ENCODE data around the gene COX4I1.

COX4I1 gene

DNA sequence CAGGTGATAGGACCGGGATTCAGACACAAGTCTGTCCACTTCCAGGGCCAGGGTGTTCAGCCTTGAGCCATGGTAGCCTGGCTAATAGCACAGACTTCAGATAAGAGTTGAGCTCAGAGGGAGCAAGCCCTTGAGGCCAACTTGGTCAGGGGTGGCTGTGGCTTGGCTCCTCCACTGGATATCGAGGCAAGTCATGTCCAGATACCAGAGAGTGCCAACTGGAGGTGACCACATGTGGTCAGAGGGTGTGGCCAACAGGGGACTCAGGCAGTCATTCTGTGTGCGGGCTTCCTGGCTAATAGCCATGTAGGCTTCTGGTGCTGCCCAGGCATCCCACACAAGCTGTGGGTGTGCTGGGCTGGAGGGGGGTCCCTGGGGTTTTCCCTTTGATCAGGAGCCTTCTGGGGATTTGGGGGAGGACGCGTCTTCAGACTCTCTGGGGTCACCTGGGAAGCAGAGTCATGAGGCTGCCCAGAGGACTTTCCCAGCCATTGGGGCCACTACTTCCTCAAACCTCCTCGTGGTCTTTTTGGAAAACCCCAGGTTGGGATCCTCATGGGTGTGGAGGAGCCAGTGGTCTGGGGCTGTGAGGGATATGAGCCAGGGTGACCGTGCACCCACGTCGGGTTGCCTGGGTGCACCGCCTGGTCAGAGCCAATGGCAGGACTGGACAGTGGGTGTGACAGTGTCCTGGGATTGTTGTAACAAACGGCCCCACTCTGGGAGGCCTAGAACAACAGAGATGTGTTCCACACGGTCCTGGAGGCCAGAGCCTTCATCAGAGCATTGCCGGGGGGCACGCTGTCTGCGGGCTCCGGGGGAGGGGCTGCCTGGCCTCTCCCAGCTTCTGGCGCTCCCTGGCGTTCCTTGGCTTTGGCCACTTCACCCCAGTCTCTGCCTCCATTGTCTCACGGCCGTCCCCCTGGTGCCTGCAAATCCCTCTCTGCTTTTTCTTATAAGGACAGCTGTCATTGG is 25.0 kb downstream of the COX4I1 start:
- H3K27ac ChIP-seq (ENCODE audit: poor library complexity, severe bottlenecking): no peak overlapping the region
- peaks cover 32% of the 10 kb centered on the region for H3K27me3 ChIP-seq (ENCODE audit: insufficient read depth, poor library complexity, severe bottlenecking)
- TF ChIP-seq, protein P1, sequence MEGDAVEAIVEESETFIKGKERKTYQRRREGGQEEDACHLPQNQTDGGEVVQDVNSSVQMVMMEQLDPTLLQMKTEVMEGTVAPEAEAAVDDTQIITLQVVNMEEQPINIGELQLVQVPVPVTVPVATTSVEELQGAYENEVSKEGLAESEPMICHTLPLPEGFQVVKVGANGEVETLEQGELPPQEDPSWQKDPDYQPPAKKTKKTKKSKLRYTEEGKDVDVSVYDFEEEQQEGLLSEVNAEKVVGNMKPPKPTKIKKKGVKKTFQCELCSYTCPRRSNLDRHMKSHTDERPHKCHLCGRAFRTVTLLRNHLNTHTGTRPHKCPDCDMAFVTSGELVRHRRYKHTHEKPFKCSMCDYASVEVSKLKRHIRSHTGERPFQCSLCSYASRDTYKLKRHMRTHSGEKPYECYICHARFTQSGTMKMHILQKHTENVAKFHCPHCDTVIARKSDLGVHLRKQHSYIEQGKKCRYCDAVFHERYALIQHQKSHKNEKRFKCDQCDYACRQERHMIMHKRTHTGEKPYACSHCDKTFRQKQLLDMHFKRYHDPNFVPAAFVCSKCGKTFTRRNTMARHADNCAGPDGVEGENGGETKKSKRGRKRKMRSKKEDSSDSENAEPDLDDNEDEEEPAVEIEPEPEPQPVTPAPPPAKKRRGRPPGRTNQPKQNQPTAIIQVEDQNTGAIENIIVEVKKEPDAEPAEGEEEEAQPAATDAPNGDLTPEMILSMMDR (IDR thresholded peaks at IDR 0.05; ENCODE audit: poor library complexity, severe bottlenecking): no peak
- no peaks in the 10 kb centered on the region for H3K9me3 ChIP-seq (ENCODE audit: severe bottlenecking)
- no peak for ATAC-seq (ENCODE audit: low read depth)
- H3K36me3 ChIP-seq (ENCODE audit: low read depth): no peaks in the 10 kb centered on the region
- DNase-seq (ENCODE audit: low spot score): no peak
- H3K4me1 ChIP-seq (ENCODE audit: insufficient read depth, poor library complexity, severe bottlenecking): no peaks in the 10 kb centered on the region
- H3K4me3 ChIP-seq (ENCODE audit: severe bottlenecking): no peak overlapping the region

DNA sequence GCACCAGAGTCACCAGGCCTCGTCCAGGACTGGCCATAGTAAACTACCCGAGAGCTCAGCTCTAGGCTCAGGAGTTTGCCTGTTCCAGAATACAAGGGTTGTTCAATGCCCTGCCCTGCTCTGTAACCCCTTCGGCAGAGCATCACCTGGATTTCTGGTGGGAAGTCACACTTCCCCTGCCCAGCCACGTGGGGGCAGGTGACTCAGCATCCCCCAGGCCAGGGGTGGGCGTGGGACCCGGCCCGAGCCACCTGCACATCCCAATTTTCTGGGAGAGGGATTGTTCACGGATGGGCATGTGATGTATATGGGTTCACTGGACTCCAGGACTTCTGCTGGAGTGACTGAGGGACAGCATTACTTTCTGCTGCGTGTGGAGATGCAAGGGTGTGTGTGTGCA is 25.8 kb downstream of the COX4I1 start:
- TF ChIP-seq, protein P1 (IDR thresholded peaks at IDR 0.05; ENCODE audit: poor library complexity, severe bottlenecking): no peak
- H3K27me3 ChIP-seq (ENCODE audit: insufficient read depth, poor library complexity, severe bottlenecking): peaks cover 28% of the 10 kb centered on the region
- ATAC-seq (ENCODE audit: low read depth): no peak
- H3K4me3 ChIP-seq (ENCODE audit: severe bottlenecking): no peak overlapping the region
- H3K36me3 ChIP-seq (ENCODE audit: low read depth): no peaks in the 10 kb centered on the region
- no peak overlapping the region for H3K27ac ChIP-seq (ENCODE audit: poor library complexity, severe bottlenecking)
- no peaks in the 10 kb centered on the region for H3K9me3 ChIP-seq (ENCODE audit: severe bottlenecking)
- DNase-seq (ENCODE audit: low spot score): no peak
- H3K4me1 ChIP-seq (ENCODE audit: insufficient read depth, poor library complexity, severe bottlenecking): no peaks in the 10 kb centered on the region

DNA sequence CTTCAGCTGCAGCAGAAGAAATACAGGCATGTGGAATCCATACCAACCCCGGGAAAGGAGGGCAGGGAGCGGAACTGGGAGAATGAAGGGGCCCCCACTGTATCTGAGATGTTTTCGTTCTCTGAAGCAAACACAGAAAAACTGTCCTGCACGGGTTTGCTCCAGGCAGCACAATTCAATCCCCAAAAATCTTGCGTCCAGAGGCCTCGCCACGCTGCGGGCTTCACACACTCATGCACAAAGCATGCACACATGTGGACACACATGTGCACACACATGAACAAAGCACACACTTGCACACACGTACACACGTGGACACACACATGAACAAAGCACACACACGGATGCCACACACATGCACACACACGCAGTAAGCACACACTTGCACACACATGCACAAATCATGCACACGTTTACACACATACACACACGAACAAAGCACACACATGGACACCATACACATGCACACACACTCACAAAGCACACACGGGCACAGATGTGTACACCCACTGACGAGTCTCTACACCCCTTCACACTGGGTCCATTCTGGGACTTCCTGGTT is 27.3 kb downstream of the COX4I1 start:
- ATAC-seq (ENCODE audit: low read depth) (no peak), DNase-seq (ENCODE audit: low spot score) (no peak)
- H3K4me3 ChIP-seq (ENCODE audit: severe bottlenecking): no peak overlapping the region
- peaks cover 26% of the 10 kb centered on the region for H3K27me3 ChIP-seq (ENCODE audit: insufficient read depth, poor library complexity, severe bottlenecking)
- H3K4me1 ChIP-seq (ENCODE audit: insufficient read depth, poor library complexity, severe bottlenecking): no peaks in the 10 kb centered on the region
- no peaks in the 10 kb centered on the region for H3K9me3 ChIP-seq (ENCODE audit: severe bottlenecking)
- no peaks in the 10 kb centered on the region for H3K36me3 ChIP-seq (ENCODE audit: low read depth)
- no peak overlapping the region for H3K27ac ChIP-seq (ENCODE audit: poor library complexity, severe bottlenecking)
- TF ChIP-seq, protein P1 (IDR thresholded peaks at IDR 0.05; ENCODE audit: poor library complexity, severe bottlenecking): no peak

DNA sequence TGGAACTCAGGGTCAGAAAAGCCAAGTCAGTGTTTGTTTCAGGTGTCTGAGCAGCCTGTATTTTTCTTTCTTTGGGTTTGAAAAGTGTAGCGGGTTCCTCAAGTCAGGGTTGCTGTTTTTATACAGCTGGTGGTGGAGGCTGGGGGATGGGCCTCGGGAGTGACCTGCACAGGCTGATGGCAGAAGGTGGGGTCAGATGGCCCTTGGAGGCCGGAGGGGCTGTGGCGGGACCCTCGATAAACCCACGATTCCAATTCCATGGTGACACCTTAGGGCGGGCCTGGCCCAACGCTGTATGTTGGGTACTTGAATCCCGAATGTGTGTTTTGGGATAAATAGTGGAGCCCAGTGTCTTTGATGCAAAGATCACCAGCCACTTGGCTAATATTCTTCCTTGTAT is 28.7 kb downstream of the COX4I1 start:
- no peak overlapping the region for H3K4me3 ChIP-seq (ENCODE audit: severe bottlenecking)
- no peak for ATAC-seq (ENCODE audit: low read depth)
- no peaks in the 10 kb centered on the region for H3K9me3 ChIP-seq (ENCODE audit: severe bottlenecking)
- H3K36me3 ChIP-seq (ENCODE audit: low read depth): no peaks in the 10 kb centered on the region
- H3K27ac ChIP-seq (ENCODE audit: poor library complexity, severe bottlenecking): no peak overlapping the region
- DNase-seq (ENCODE audit: low spot score): no peak
- TF ChIP-seq, protein P1 (IDR thresholded peaks at IDR 0.05; ENCODE audit: poor library complexity, severe bottlenecking): no peak
- no peaks in the 10 kb centered on the region for H3K4me1 ChIP-seq (ENCODE audit: insufficient read depth, poor library complexity, severe bottlenecking)
- H3K27me3 ChIP-seq (ENCODE audit: insufficient read depth, poor library complexity, severe bottlenecking): peaks cover 30% of the 10 kb centered on the region

All from RWPE2 (cell line).